NOMO-1 treated with dmso at 0.1 percent for 144 hours (cell line): ENCODE results near the gene NTSR1.

Experiments used
- DNase-seq: peaks from one replicate; lab custom pipeline; 2025; ENCODE audit not compliant: unreplicated experiment; lab: John Stamatoyannopoulos, UW

NTSR1 gene

DNA sequence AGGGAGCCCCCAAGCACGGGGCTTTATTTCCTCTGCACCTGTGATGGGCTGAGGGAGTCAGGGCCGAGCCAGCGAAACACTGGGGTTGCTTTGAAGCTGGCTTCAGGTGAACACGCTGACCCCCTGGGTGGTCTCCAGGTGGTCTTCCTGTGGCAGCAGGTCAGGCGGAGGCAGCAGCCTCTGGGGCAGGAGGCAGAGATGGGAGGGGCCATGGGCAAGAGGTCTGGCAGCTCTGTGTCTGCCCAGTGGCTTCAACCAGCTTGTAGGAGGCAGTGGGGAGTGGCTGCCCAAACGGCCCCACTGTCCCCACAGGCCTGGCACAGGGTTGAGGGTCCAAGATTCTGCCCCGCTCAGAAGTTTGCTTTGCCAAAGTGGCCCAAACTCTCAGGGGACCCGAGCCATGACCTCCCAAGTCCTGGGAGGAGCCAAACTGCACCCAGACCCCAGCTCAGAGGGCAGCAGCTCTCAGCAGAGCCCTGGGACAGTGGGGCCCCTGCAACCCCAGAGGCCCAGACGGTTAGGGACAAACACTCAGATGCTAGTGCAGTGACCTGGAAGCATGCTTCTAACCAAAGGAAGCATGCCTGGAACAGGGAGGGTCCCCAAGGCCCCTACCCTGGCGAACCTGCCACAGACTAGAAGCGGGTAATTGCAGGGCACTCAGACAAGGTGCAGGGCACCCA is 15.3 kb downstream of the NTSR1 start:
- no peak for DNase-seq

DNA sequence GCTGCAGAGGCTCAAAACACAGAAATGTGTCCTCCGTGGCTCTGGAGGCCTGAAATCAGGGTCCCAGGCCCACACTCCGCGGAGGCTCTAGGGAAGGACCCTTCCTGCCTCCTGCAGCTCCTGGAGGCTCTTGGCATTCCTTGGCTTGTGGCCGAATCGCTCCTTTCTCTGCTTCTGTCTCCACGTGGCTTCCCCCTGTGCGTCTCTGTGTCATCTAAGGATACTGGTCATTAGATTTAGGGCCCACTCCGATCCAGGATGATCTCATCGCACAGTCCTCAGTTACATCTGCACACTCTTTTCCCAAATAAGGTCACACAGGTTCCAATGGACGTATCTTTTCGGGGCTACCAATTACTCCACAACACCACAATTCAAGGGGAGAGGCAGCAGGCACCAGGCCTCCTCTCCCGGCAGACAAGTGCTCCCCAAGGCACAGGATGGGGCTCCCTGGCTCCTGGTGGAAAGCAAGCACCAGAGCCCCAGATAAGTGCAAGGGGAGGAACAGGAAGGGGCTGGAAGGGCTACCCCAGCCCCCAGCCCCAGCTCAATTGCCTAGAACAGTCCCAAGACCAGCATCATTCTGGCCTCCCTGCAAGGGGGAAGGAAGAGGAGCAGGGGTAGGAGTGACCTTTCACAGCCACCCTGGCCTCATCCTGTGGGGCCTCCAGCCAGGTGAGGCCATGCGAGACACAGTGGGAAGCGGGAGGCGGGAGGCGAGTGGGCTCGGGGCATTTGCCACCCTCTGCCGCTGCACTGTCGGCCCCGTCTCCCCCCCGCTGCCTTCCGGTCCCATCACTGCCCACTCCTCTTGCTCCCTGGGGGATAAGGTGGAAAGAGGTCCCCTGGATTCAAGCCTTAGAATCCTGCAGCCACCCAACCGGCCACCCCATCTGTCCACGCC is 16.3 kb downstream of the NTSR1 start:
- no peak for DNase-seq

DNA sequence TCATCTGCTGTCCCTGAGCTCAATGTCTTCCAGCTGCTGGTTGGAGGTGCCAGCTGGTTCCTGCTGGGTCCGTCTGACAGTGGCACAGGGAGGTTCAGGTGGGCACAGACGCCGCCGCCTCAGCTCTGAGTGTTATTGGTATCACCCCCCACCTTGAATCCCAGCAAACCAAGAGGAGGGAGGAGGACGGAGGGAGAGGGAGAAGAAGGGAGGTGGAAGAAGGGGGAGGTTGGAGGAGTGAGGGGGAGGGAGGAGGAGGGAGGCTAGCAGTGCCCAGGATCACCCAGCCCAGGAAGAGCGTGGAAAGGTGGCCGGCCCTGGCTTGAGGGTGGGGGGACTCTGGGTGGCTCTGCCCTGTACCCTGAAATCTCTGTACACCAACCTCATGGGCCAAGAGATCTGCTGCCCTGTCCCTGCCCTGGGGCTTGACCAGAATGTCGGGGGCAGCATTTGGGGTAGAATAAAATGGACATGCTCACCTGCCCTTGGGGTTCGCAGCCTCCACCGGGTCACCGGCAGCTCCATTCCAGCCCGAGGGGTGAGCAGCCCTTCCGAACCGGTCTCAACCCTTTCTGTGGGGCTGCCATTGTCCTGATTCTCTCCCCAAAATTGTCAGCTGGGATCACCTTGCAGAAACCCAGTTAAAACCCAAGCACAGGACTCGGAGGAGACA is 17.1 kb downstream of the NTSR1 start:
- no peak for DNase-seq

DNA sequence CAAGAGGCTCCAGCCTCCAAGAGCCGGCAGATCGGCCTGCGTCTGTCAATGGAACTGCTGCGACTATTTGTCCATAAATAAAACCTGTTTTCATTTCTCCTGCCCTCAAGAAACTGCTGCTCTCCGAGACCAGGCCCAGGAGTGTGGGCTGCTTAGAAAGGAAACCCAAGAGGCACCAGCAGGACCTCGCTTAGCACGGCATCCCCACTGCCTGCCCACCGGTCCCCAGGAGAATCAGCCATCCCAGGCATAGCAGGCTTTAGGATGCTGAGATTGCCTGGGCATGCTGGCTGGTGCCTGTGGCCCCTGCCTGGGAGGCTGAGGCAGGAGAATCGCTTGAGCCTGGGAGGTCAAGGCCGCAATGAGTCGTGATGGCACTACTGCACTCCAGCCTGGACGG is 17.6 kb downstream of the NTSR1 start:
- DNase-seq: no peak

DNA sequence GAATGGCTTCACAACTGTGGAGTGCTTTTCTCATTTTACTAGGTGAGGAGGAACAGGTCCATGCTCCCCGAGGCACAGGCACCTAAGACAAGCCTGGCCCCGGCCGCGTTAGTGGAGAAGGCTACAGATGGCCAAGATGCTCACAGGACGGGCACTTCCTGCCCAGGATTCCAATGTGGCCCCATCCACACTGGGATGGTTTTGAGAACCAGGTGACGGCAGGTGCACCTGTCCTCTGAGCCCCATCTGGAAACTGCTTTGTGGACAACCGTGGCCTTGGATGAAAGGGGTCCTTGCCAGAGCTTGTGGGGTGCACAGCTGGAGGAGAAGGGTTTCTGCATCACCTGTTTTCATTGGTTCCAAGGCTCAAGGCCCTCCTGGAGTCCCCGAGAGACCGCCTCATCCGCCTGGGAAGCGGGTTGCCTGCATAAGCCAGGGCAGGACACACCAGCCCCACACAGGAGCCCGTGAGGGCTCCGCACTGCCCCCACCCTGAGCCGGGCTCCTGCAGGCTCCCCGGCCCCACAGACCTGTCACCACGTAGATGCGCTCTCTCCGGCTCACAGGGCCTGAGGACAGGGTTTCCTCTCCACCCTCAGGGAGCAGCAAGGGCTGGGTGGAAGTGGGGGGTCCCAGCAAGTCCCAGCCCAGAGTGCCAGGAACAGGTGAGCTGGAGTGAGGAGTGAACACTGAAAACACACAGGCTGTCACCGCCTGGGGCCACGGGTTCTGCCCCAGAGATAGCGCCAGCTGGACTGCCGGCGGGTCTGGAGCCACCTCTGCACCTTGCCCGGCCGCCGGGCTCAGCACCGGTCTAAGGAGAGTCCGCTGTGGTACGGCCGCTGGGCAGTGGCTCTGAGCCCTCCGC is 18.3 kb downstream of the NTSR1 start:
- DNase-seq: no peak

DNA sequence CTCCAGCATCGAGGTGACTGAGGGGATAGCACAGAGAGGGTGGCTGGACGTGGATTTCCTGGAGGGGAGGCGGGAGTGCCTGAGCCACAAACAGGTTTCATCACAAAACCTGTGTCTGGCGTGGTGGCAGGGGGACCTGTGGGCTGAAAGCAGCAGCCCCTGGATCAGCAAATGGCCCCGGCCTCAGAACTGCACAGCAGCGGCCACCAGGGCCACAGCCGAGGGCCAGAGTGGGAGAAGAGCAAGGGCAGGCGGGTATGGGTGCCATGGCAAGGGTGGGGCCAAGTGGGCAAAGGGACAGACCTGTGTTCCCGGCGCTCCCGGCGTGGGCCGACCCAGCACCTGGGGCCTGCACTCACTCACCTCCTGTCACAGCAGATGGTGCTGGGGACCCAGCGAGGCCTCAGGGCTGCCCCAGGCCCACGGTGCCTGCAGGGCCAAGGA is 19.0 kb downstream of the NTSR1 start:
- no peak for DNase-seq

DNA sequence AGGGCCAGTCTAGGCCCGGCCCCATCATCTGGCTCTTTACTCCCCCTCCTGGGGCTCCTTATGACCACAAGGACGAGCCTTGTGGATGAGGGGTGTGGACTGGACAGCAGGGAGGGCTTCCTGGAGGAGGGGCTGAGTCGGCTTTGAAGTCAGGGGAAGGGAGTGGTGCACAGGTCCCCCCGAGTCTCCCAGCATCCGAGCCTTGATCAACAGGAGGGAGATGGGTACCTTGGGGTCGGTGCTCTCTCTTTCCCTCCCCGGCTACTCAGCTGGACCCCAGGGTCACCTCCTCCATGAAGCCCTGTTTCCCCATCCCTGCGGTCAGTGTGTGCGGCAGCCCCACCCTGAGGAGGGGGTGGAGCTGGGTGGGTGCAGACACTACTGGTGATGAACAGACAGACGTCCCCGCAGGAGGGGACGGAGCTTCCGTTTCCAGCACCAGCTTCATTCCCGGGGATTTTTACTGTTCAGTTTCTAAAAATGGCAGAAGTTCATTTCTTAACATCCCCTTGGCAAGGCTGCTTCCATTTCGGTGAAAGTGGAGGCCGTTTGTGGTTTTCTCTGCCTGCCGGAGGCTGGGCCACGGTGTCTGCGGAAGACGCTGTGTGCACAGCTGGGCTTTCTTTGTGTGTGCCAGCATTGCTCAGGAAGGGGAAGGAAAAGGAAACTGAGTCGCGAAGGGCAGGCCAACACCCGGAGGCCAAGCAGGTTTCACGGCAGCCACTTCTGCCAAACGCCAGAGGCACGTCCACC is 19.6 kb downstream of the NTSR1 start:
- peak; percentile 90 for DNase-seq

DNA sequence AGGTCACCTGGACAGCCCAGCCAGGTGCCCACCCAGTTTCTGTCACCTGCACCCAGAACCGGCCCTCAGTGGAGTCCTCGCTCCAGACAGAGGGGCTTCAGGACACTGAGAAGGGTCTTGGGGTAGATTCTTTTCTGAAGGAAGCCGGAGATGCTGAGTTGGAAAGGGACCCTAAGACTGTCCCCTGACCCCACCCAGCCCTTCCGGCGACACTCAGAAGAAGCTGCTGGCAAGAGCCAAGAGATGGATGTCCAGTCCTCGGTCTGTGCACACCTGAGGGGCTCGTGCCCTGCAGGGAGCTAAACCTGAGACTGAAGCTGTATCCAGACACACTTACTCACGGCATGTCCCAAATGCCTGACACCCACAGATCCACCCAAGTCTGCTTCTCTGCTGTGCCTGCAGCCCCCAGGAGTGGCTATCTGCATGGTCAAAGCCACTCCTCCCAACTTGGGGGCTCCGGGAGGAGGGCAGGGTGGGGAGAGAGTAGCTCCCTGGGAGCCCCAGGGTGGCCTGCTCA is 20.2 kb downstream of the NTSR1 start:
- DNase-seq: no peak

DNA sequence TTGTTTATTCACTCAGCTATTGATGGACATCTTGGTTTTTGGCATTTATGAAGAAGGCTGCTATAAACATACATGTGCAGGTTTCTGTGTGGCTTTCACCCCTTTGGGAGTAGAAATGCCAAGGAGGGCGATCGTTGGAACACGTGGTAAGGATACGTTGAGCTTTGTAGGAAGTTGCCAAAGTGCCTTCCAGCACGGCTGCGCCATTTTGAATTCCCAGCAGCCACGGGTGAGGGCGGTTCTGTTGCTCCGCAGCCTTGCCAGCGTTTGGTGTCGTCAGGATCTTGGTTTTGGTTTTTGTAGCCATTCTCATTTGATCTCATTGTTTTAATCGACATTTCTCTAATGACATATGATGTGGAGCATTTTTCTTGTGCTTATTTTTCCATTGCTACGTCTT is 21.8 kb downstream of the NTSR1 start:
- DNase-seq: no peak

DNA sequence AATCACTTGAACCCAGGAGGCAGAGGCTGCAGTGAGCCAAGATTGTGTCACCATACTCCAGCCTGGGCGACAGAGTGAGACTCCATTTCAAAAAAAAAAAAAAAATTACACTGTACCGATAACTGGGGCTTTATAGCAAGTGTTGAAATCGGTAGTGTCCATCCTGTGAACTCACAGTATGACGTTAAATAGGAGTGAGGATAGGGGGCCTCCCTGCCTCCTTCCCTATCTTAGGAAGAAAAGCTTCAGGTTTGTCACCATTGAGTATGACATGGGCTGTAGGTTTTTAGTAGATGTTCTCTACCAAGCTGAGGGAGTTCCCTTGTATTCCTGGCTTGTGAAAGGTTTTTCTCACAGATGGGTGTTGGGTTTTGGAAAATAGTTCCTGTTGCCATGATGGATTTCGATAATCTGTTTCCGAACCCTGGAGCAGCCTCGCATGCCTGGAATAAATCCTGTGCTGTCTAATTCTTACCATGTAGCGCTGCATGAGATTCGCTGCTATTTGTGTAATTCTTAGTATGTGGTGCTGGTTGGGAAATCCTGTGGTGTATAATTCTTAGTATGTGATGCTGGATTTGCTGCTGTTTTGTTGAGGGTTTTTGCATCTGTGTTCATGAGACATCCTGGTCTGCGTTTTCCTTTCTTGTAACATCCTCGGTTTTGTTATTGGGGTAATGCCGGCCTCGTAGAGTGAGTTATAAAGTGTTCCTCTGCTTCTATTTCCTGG is 23.6 kb downstream of the NTSR1 start:
- DNase-seq: peak; percentile 18

DNA sequence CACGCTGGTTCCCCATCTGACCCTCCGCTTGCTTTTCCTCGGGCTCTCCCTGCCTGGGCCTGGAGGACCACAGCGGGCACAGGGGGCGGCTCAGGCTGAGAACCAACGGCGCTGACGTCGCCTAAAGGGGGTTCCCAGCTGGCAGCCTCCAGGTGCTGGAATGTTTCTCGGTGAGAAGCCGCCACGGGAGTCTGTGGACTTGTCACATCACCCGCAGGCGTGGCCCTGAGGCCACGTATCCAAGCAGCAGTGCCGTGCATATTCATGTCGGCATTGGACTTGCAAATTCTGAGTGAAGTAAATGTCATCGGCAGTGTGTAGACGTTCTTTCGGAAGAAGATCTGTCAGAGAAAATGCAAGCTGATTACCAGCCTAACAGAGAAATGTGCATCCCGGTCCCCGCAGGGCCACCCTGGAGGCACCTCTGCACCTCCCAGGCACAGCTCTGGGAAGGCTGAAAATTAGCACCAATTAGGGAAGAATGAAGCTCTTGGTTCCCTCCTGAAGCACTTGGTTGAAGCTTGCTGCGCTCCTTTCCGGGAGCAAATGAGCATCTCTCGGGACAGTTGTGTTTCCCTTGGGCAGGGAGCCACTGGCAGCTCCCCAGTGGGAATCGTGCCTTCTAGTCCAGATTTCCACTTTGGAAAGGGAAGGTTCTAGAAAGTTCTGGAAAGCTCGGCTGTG is 24.3 kb downstream of the NTSR1 start:
- no peak for DNase-seq

DNA sequence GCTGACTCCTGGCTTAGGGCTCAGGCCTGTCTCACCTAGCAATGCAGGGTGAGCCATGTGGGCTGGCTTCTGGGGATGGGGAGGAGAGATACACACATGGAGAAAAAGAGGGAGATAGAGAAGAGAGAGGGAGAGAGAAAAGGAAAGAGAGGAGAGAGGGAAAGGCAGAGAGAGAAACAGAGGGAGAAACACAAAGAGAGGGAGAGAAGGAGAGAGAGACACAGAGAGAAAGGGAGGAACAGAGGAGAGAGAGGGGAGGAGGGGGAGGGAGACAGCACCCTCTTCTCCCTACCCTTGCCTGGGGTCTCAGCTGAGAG is 24.8 kb downstream of the NTSR1 start:
- DNase-seq: no peak

DNA sequence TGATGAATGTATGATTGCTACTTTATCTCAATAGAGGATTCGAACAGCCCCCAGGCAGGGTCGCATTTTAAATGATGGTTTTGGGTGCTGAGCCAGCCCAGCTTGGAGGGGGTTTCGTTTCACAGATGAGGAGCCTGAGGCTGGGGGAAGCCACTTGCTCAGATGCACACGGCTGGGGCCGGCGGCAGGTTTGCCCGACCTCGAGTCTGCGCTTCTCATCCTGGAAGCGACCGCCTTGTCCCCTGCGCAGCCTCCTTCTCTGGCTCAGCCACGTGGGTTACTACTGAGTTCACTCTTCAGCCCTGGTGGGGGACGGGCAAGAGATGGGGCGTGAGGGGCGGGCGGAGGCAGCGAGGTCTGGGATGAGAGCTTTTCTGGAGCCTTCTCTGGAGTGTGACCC is 25.3 kb downstream of the NTSR1 start:
- no peak for DNase-seq

DNA sequence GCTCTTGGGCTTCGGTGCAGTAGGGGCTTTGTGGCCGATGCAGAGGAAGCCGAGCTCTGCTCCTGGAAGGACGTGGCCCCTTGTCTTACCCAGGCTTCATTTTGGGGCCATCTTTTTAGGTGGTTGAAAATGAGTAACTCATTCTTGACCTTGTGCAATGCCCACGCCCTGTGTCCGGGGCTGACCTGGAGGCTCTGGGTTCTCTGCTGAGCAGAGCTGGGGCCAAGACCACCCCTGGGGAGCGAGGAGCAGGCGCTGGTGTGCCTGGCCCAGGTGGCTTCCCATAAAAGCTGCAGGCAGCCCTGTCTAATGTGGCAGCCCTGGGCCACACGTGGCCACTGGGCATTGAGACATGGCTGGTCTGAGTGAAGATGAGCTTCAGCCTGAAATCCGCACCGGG is 25.7 kb downstream of the NTSR1 start:
- DNase-seq: no peak

DNA sequence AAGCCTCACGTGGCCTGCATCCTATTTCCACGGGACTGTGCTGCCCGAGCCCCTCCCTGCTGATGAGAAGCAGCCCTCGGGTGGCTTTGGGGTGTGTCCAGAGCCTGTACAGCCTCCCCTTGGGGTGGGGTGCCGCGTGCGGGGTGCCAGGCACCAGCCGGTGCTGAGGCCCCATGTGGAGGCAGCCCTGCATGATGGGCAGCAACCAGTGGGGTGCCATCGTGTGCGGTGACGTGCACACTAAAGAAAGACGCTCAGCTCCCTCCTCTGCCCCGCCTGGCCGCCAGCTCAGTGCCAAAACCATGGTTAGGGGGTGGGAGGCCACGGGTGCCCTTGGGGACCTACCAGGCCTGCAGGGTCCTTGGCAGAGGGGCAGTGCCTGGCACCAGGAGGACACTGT is 26.2 kb downstream of the NTSR1 start:
- no peak for DNase-seq

DNA sequence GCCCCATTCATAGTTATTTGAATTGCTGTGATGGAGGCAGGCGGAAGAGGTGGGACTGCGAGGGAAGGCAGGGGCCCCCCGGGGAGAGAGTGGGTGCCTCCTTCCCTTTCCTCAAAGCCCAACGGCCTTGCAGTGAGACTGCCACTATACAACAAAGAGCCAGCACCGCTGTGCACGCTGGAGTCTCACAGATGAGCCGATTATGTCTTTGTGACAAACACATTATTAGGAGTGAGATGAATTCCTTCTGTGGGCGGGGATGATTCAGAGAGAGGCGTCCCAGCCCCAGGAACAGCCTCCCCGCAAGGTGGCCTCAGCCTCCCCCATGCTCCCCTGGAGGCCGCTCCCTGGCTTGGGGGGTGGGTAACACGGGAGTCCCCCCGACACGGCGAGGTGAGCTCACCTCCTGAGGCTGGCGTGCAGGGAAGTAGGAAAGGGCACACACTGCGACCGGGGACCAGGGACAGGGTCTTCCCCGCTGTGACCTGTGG is 26.7 kb downstream of the NTSR1 start:
- no peak for DNase-seq

DNA sequence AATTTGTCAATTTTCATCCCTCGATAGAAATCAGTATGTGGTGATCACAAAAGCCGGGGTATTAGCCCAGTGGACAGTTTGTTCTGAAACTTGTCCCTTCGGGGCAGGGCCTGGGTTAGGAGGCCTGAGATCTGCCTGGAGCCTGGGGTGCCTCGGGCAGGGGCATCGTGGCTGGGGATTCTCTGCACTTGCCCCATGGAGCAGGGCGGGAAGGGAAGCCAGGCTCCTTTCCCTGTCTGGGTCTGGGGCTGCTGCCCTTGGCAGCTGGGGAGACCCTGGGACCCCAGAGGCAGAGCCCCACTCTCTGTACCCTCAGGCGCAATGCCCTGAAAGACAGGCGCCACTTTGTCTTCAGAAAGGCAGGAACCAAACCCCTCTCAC is 27.4 kb downstream of the NTSR1 start:
- no peak for DNase-seq

DNA sequence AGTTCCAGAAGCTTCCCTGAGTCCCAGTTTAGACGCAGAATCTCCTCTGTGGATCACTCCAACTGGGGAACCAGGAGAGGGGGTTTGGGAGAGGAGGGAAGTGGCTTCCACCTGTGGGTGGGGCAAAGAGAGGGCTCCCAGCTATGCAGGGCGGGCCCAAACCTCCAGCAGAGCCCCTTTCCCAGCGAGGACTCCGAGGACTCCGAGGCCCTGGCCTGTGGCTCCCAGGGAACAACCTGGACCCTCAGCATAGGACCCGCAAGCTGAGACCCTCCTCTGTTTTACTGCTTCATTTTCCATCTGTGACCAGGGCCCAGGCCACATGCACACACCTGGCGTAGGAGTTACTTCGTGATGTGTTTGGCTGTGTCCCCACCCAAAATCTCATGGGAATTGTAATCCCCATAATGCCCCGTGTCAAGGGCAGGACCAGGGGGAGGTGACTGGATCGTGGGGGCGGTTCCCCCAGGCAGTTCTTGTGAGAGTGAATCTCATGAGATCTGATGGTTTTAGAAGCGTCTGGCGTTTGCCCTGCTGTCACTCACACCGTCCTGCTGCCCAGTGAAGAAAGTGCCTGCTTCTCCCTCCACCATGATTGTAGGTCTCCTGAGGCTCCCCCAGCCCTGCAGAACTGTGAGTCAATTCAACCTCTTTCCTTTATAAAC is 27.9 kb downstream of the NTSR1 start:
- DNase-seq: no peak
